GM13977 (cell line): ENCODE data around the gene CTDSPL2.
"Not testable (repeated sequence)": the region's sequence is repeated elsewhere in the genome, so short reads cannot be mapped to it uniquely, and the experiment has no call there.

Experiments
- DNase-seq: peaks from one replicate; pipeline ENCODE4 v3.0.0; 2012; ENCODE audit warnings: low spot score
- CTCF ChIP-seq: IDR thresholded peaks from 2 replicates; pipeline ENCODE4 v1.5.1; 2012; ENCODE audit warnings: mild to moderate bottlenecking, control low read depth; ENCODE audit not compliant: insufficient read depth; ENCODE audit errors: extremely low read depth, missing control alignments
- in situ Hi-C: fragments of 300-500 bp; cut with MboI; formaldehyde crosslinking; loops from one replicate; pipeline ENCODE4 v1.12.0; 2022; ENCODE audit warnings: low sequenced_read_pairs, low pct_unique_long_range_greater_than_20kb, mixed read lengths, inconsistent platforms; ENCODE audit not compliant: unreplicated experiment

CTDSPL2 gene

GRCh38 chr15:44529864-44530604 is 102.6 kb downstream of the CTDSPL2 start:
- in situ Hi-C loops: no loop called here
- TF ChIP-seq CTCF: no peak

GRCh38 chr15:44530653-44531052 is 103.2 kb downstream of the CTDSPL2 start:
- TF ChIP-seq CTCF: no peak
- in situ Hi-C loops: no loop called here

More at GRCh38 chr15:44529864-44530604, 102.6 kb downstream of the CTDSPL2 start:
- no peak for DNase-seq

GRCh38 chr15:44532275-44532674 is 104.8 kb downstream of the CTDSPL2 start:
- in situ Hi-C loops, DNase-seq: not testable (repeated sequence)

More at GRCh38 chr15:44530653-44531052, 103.2 kb downstream of the CTDSPL2 start:
- DNase-seq: no peak

- TF ChIP-seq CTCF: peak; percentile 25
- no peak for DNase-seq
- in situ Hi-C loops: no loop called here
Measured at GRCh38 chr15:44532689-44533088, 105.3 kb downstream of the CTDSPL2 start.

GRCh38 chr15:44535092-44535491 is 107.7 kb downstream of the CTDSPL2 start:
- in situ Hi-C loops: no loop called here

GRCh38 chr15:44535523-44536301 is 108.3 kb downstream of the CTDSPL2 start:
- TF ChIP-seq CTCF: no peak
- DNase-seq: peak; percentile 26
- in situ Hi-C loops: no loop called here

More at GRCh38 chr15:44535092-44535491, 107.7 kb downstream of the CTDSPL2 start:
- DNase-seq: no peak
- no peak for TF ChIP-seq CTCF
